T-helper 1 cell treated with Interleukin-12 subunit alpha and Interleukin-12 subunit beta and Interleukin-4 antibody, amounts not matched to agents 30 μg/mL and 1 μg/mL, for 36 hours (primary cell): Measurements from ENCODE around the gene ABCG1.
A peak's percentile ranks its signal among the peaks of the same experiment; 100 is the strongest.

Experiments used
- H3K27ac Mint-ChIP-seq: one replicate; pipeline ENCODE4 v1.8.0; 2021; ENCODE audit warnings: mild to moderate bottlenecking, mixed read lengths
- H3K27me3 Mint-ChIP-seq: one replicate; pipeline ENCODE4 v1.8.0; 2021; ENCODE audit warnings: low read depth, mixed read lengths
- H3K36me3 Mint-ChIP-seq: one replicate; pipeline ENCODE4 v1.8.0; 2021; ENCODE audit warnings: low read depth, mixed read lengths
- H3K4me1 Mint-ChIP-seq: one replicate; pipeline ENCODE4 v1.8.0; 2021; ENCODE audit warnings: low read depth, mixed read lengths
- H3K4me3 Mint-ChIP-seq: one replicate; pipeline ENCODE4 v1.8.0; 2021; ENCODE audit warnings: mild to moderate bottlenecking, moderate library complexity, mixed read lengths
- H3K9me3 Mint-ChIP-seq: one replicate; pipeline ENCODE4 v1.8.0; 2021; ENCODE audit warnings: mixed read lengths

Gene ABCG1

DNA sequence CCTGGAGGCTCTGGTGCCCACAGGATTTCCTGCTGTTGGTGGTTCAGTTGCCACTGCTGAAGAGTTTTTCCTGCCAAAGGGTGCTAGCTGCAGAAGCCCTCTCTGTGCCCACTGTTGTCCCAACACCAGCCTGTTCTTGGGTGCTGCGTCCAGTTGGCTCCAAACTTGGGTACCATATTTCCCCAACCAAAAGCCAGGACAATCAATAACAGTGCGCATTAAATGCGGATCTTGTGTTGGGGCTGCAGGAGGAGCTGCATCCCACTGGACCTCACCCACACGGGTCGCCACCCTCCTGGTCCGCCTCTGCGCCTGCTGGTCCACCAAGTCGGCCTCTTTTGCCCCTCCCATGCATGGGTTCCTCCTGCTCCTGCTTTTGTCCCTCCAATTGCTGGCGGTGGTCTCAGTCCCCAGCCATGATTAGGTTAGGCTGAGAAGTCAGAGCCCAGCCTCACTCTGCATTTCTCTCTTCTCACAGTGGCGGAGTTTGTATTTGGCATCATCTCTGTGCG lies 9.8 kb downstream of the ABCG1 start:
- H3K4me1 Mint-ChIP-seq: peaks cover 62% of the 10 kb centered on the region
- H3K4me3 Mint-ChIP-seq: peak overlapping the region; percentile 60
- no peaks in the 10 kb centered on the region for H3K27me3 Mint-ChIP-seq
- H3K27ac Mint-ChIP-seq: peak overlapping the region; percentile 90
- H3K9me3 Mint-ChIP-seq: no peaks in the 10 kb centered on the region
- H3K36me3 Mint-ChIP-seq: peaks cover 31% of the 10 kb centered on the region

- Mint-ChIP-seq H3K9me3 (no peaks in the 10 kb centered on the region), H3K4me3 (no peak overlapping the region), H3K27ac (peak overlapping the region; percentile 31), H3K36me3 (peaks cover 31% of the 10 kb centered on the region), H3K4me1 (peaks cover 65% of the 10 kb centered on the region), H3K27me3 (no peaks in the 10 kb centered on the region)
Measured at GRCh38 chr21:42229676-42230075, 10.7 kb downstream of the ABCG1 start.

GRCh38 chr21:42230178-42230577 lies 11.2 kb downstream of the ABCG1 start:
- H3K4me3 Mint-ChIP-seq: no peak overlapping the region
- H3K27ac Mint-ChIP-seq: peak overlapping the region; percentile 31
- H3K27me3 Mint-ChIP-seq: no peaks in the 10 kb centered on the region
- H3K36me3 Mint-ChIP-seq: peaks cover 30% of the 10 kb centered on the region
- H3K9me3 Mint-ChIP-seq: no peaks in the 10 kb centered on the region
- peaks cover 67% of the 10 kb centered on the region for H3K4me1 Mint-ChIP-seq

GRCh38 chr21:42230636-42231035 lies 11.7 kb downstream of the ABCG1 start:
- H3K36me3 Mint-ChIP-seq: peaks cover 25% of the 10 kb centered on the region
- no peaks in the 10 kb centered on the region for H3K27me3 Mint-ChIP-seq
- H3K9me3 Mint-ChIP-seq: no peaks in the 10 kb centered on the region
- H3K4me1 Mint-ChIP-seq: peaks cover 69% of the 10 kb centered on the region
- H3K27ac Mint-ChIP-seq: no peak overlapping the region
- H3K4me3 Mint-ChIP-seq: no peak overlapping the region

DNA sequence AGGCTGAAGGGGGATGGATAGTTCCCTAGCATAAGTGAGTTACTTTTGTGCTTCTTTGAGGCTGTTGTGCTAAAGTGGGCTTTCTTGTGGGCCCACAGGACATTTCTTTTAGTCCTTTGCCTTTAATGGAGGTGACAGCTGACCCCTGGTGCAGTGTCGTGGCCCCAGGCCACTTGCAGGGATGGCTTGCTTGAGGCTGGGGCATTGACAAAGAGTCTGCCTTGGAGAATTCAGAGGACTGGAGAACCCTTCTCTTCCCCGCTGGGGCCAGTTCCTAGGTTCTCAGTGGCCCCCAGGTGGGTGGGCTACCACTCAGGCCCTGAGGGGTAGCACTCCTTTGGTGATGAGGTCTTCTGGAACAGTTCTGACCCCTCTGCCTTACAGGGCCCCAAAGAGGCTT lies 12.8 kb downstream of the ABCG1 start:
- Mint-ChIP-seq H3K9me3 (no peaks in the 10 kb centered on the region), H3K4me3 (no peak overlapping the region), H3K4me1 (peaks cover 74% of the 10 kb centered on the region)

DNA sequence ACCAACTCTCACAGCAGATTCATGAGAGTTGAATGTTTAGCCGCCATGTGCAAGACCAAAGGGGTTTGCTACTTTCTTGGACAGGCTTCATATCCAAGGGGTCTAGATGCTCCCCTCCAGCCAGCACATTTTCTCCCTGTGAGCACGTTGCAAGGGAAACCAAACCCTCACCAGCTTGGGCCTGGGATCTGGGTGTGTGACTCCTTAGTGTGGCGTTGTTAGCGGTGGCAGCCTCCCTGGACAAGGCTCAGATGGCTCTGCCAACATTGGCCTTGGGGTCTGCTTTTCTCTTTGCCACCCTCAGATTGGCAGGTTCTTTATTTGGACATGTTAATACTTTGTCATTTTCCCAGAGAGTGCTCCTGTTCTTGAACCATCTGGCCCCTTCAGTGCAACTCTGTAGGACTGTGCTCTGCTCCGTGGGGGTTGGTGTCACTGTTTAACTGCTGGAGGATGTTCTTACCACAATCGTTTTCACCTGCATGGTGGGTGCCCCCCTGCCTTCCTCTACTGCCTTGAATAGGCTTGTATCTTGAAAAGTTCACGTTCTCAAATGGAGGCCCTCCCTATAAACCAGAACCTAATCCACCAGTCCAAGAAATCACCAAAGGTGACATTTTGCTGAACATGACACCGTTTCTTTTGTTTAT lies 13.4 kb downstream of the ABCG1 start:
- Mint-ChIP-seq H3K36me3 (peaks cover 14% of the 10 kb centered on the region), H3K27me3 (no peaks in the 10 kb centered on the region), H3K9me3 (no peaks in the 10 kb centered on the region), H3K4me3 (peak overlapping the region; percentile 62), H3K4me1 (peaks cover 75% of the 10 kb centered on the region), H3K27ac (peak overlapping the region; percentile 88)

More for the DNA sequence above, 12.8 kb downstream of the ABCG1 start:
- Mint-ChIP-seq H3K27ac (no peak overlapping the region), H3K36me3 (peaks cover 18% of the 10 kb centered on the region), H3K27me3 (no peaks in the 10 kb centered on the region)

DNA sequence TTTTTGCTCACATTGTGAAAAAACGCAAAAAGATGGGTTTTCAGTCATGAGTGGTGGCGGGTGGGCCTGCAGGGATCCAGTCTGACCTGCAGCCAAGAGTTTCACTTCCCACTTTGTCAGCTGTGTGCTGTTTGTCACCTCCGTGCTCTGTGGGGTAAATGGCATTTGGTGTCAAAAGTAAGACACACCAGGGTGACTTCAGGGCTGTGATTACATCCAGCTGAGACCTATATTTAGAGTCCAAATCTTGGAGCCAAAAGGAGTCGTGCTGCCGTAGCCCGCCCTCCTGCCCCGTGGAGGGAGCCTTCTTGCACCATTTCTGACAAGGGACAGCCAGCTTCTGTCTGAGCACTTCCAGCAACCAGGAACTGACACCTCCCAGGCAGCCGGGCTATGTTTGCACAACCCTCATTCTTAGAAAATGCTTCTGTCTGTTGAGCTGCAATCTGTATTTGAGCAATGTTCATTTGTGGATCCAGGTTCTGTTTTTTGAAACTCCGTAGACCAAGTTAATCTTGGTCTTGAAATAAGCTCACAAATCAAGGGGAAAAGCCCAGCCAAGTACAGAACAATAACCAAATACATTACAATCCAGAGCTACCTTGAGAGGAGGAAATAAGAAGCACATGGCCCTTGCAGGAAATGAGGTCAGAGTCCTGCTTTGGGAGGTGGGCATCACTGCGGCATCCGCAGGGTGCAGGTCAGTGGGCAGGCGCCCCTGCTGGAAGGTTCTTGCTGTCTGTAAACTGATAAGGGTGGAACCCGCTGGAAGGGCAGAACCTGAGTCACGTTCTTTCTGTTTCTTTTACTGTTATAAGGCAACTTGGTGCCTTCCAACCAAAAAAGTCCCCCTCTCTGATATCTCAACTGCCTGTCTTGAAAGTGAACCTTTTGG lies 14.4 kb downstream of the ABCG1 start:
- Mint-ChIP-seq H3K4me1 (peaks cover 74% of the 10 kb centered on the region), H3K9me3 (no peaks in the 10 kb centered on the region), H3K27me3 (no peaks in the 10 kb centered on the region), H3K36me3 (peaks cover 7% of the 10 kb centered on the region), H3K4me3 (peak overlapping the region; percentile 62), H3K27ac (peak overlapping the region; percentile 88)

- Mint-ChIP-seq H3K27ac (peak overlapping the region; percentile 88), H3K27me3 (no peaks in the 10 kb centered on the region), H3K9me3 (no peaks in the 10 kb centered on the region), H3K4me3 (peak overlapping the region; percentile 62), H3K4me1 (peaks cover 77% of the 10 kb centered on the region), H3K36me3 (peaks cover 5% of the 10 kb centered on the region)
Measured at GRCh38 chr21:42234041-42234440, 15.1 kb downstream of the ABCG1 start.

GRCh38 chr21:42234464-42235241 lies 15.7 kb downstream of the ABCG1 start:
- Mint-ChIP-seq H3K4me1 (peaks cover 76% of the 10 kb centered on the region), H3K4me3 (peak overlapping the region; percentile 62), H3K27me3 (no peaks in the 10 kb centered on the region), H3K27ac (peak overlapping the region; percentile 88), H3K36me3 (peaks cover 5% of the 10 kb centered on the region), H3K9me3 (no peaks in the 10 kb centered on the region)

GRCh38 chr21:42235593-42235992 lies 16.7 kb downstream of the ABCG1 start:
- no peaks in the 10 kb centered on the region for H3K27me3 Mint-ChIP-seq
- no peaks in the 10 kb centered on the region for H3K9me3 Mint-ChIP-seq
- peaks cover 5% of the 10 kb centered on the region for H3K36me3 Mint-ChIP-seq
- peaks cover 68% of the 10 kb centered on the region for H3K4me1 Mint-ChIP-seq
- peak overlapping the region; percentile 70 for H3K4me3 Mint-ChIP-seq
- H3K27ac Mint-ChIP-seq: peak overlapping the region; percentile 85

- H3K27me3 Mint-ChIP-seq: no peaks in the 10 kb centered on the region
- peak overlapping the region; percentile 86 for H3K27ac Mint-ChIP-seq
- H3K9me3 Mint-ChIP-seq: no peaks in the 10 kb centered on the region
- peaks cover 5% of the 10 kb centered on the region for H3K36me3 Mint-ChIP-seq
- H3K4me1 Mint-ChIP-seq: peaks cover 67% of the 10 kb centered on the region
- H3K4me3 Mint-ChIP-seq: peak overlapping the region; percentile 25
Measured at GRCh38 chr21:42236014-42236413, 17.1 kb downstream of the ABCG1 start.

GRCh38 chr21:42236693-42237092 lies 17.8 kb downstream of the ABCG1 start:
- Mint-ChIP-seq H3K4me1 (peaks cover 65% of the 10 kb centered on the region), H3K4me3 (peak overlapping the region; percentile 63), H3K27ac (peak overlapping the region; percentile 86)

DNA sequence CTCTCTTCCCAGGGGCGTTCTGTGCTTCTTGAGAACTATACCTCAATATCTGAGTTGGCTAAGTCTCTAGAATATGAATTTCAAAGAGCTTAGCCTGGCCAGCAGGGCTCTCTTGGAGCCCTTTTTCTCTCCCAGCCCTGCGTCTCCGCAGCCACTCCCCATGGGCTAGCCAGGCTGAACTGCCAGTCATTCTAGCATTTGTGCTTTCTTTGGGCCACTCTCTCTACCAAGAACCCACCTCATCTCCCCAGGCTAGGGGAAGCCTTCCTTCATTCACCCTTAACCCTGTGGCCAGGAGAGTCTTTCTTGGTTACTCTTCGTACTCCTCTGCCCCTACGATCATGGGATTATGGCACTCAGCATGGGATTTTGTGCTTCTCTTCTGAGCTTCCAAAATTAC lies 18.2 kb downstream of the ABCG1 start:
- Mint-ChIP-seq H3K4me3 (peak overlapping the region; percentile 63), H3K4me1 (peaks cover 63% of the 10 kb centered on the region), H3K9me3 (no peaks in the 10 kb centered on the region), H3K27me3 (no peaks in the 10 kb centered on the region), H3K36me3 (peaks cover 5% of the 10 kb centered on the region), H3K27ac (peak overlapping the region; percentile 85)

More at GRCh38 chr21:42236693-42237092, 17.8 kb downstream of the ABCG1 start:
- no peaks in the 10 kb centered on the region for H3K27me3 Mint-ChIP-seq
- no peaks in the 10 kb centered on the region for H3K9me3 Mint-ChIP-seq
- peaks cover 5% of the 10 kb centered on the region for H3K36me3 Mint-ChIP-seq

GRCh38 chr21:42237577-42237976 lies 18.6 kb downstream of the ABCG1 start:
- Mint-ChIP-seq H3K4me1 (peaks cover 63% of the 10 kb centered on the region), H3K27me3 (no peaks in the 10 kb centered on the region), H3K4me3 (peak overlapping the region; percentile 63), H3K36me3 (peaks cover 1% of the 10 kb centered on the region), H3K27ac (peak overlapping the region; percentile 85), H3K9me3 (no peaks in the 10 kb centered on the region)
